HepG2 (cell line): ENCODE data around the gene HOXC11. TPM values are rescaled to one million over a fixed set of nuclear protein-coding genes. Genes with fewer than 3 reads are reported as not detected.

Source experiments
- BRF2 ChIP-seq: sonication (generic); formaldehyde crosslinking; IDR thresholded peaks from 2 replicates; pipeline ENCODE4 v1.8.1; 2022; ENCODE audit warnings: mild to moderate bottlenecking, missing genetic modification reagents
- CBX5 ChIP-seq: sonication (generic); formaldehyde crosslinking; IDR thresholded peaks from 2 replicates; pipeline ENCODE4 v1.4.0; 2020; ENCODE audit warnings: missing genetic modification reagents, borderline replicate concordance
- HHEX ChIP-seq: IDR thresholded peaks from 2 replicates; pipeline ENCODE4 v1.6.1; 2016; ENCODE audit warnings: control low read depth
- NR1H2 ChIP-seq: sonication (generic); formaldehyde crosslinking; IDR thresholded peaks from 2 replicates; pipeline ENCODE4 v1.8.1; 2022; ENCODE audit warnings: low read depth, missing genetic modification reagents, borderline replicate concordance
- NRL ChIP-seq: sonication (generic); formaldehyde crosslinking; IDR thresholded peaks from 2 replicates; pipeline ENCODE4 v1.5.0; 2020; ENCODE audit warnings: missing genetic modification reagents, mild to moderate bottlenecking, moderate library complexity, borderline replicate concordance
- POGK ChIP-seq: sonication (generic); formaldehyde crosslinking; conservative IDR thresholded peaks from 2 replicates; pipeline ENCODE4 v1.8.0; 2022; ENCODE audit warnings: mild to moderate bottlenecking, moderate library complexity, missing genetic modification reagents
- POLR2AphosphoS2 ChIP-seq: IDR thresholded peaks from 2 replicates; pipeline ENCODE4 v1.6.1; 2011; ENCODE audit warnings: low read depth, low read length, improper control_type of control experiment
- RFXAP ChIP-seq: sonication (generic); formaldehyde crosslinking; IDR thresholded peaks from 2 replicates; pipeline ENCODE4 v1.4.0; 2020; ENCODE audit warnings: missing genetic modification reagents, borderline replicate concordance
- RORA ChIP-seq: sonication (generic); formaldehyde crosslinking; IDR thresholded peaks from 2 replicates; pipeline ENCODE4 v1.5.0; 2020; ENCODE audit warnings: mild to moderate bottlenecking, missing genetic modification reagents, moderate library complexity
- SATB2 ChIP-seq: sonication (generic); formaldehyde crosslinking; IDR thresholded peaks from 2 replicates; pipeline ENCODE4 v1.5.0; 2020; ENCODE audit warnings: missing genetic modification reagents
- SMAD1 ChIP-seq: sonication (generic); formaldehyde crosslinking; IDR thresholded peaks from 2 replicates; pipeline ENCODE4 v1.4.0; 2020; ENCODE audit warnings: missing genetic modification reagents, low read depth, mild to moderate bottlenecking, borderline replicate concordance
- TARDBP ChIP-seq: sonication (generic); formaldehyde crosslinking; IDR thresholded peaks from 2 replicates; pipeline ENCODE4 v1.8.0; 2022; ENCODE audit warnings: mild to moderate bottlenecking, missing genetic modification reagents
- TCF7L2 ChIP-seq: IDR thresholded peaks from 2 replicates; pipeline ENCODE4 v1.6.1; 2011; ENCODE audit warnings: mild to moderate bottlenecking, low read depth, low read length, moderate library complexity
- TFDP1 ChIP-seq: IDR thresholded peaks from 2 replicates; pipeline ENCODE4 v1.6.1; 2016; ENCODE audit warnings: missing compliant biosample characterization, missing genetic modification reagents, borderline replicate concordance
- ZNF121 ChIP-seq: sonication (generic); formaldehyde crosslinking; IDR thresholded peaks from 2 replicates; pipeline ENCODE4 v1.5.0; 2020; ENCODE audit warnings: mild to moderate bottlenecking, missing genetic modification reagents
- ZNF501 ChIP-seq: sonication (generic); formaldehyde crosslinking; IDR thresholded peaks from 2 replicates; pipeline ENCODE4 v1.5.1; 2020; ENCODE audit warnings: mild to moderate bottlenecking, moderate library complexity, missing genetic modification reagents
- ZNF510 ChIP-seq: sonication (generic); formaldehyde crosslinking; IDR thresholded peaks from 2 replicates; pipeline ENCODE4 v1.4.0; 2020; ENCODE audit warnings: low read depth, mild to moderate bottlenecking, missing genetic modification reagents
- ZNF572 ChIP-seq: sonication (generic); formaldehyde crosslinking; IDR thresholded peaks from 2 replicates; pipeline ENCODE4 v1.5.1; 2020; ENCODE audit warnings: mild to moderate bottlenecking, missing genetic modification reagents
- ZNF644 ChIP-seq: IDR thresholded peaks from 2 replicates; pipeline ENCODE4 v1.6.1; 2016; ENCODE audit warnings: low read depth
- polyA plus RNA-seq, 8 experiments: library from polyadenylated mRNA; depleted of rRNA in 3 of 8; stranded (reverse) in 7 of 8; unstranded in 1 of 8; fragments of >200 nt; fragmentation: Illumina TruSeq in 4 of 8; extraction: Trizol in 4 of 8; gene quantifications; 2 replicates each; pipeline versions ENCODE4 v1.2.1 to v1.2.3, GENCODE V29; 2011 to 2016; ENCODE audit warnings: low read depth in 4 of 8, missing spikeins in 1 of 8, mixed read lengths in 1 of 8; ENCODE audit not compliant: insufficient read depth in 1 of 8
- total RNA-seq, 5 experiments: library from RNA; depleted of rRNA; stranded (reverse); fragments of >200 nt; fragmentation: Illumina TruSeq; extraction: Trizol; gene quantifications; 2 replicates each; pipeline ENCODE4 v1.2.3, GENCODE V29; 2016; ENCODE audit warnings: low read depth in 1 of 5
- TF ChIP-seq, protein P1 (sequence below): sonication (generic); formaldehyde crosslinking; IDR thresholded peaks from 2 replicates; pipeline ENCODE4 v1.9.0; 2021; ENCODE audit warnings: missing genetic modification reagents, mild to moderate bottlenecking, borderline replicate concordance
- TF ChIP-seq, protein P2 (sequence below): sonication (generic); formaldehyde crosslinking; IDR thresholded peaks from 2 replicates; pipeline ENCODE4 v1.4.0; 2020; ENCODE audit warnings: missing genetic modification reagents
- TF ChIP-seq, protein P3 (sequence below): sonication (generic); formaldehyde crosslinking; conservative IDR thresholded peaks from 2 replicates; pipeline ENCODE4 v1.4.0; 2020; ENCODE audit warnings: missing genetic modification reagents

The HOXC11 gene
- total and polyA plus RNA-seq, 2 of the 13 experiments (the other 11 are each of a cell fraction or from before 2014, with no cell fraction given), result not detected

DNA sequence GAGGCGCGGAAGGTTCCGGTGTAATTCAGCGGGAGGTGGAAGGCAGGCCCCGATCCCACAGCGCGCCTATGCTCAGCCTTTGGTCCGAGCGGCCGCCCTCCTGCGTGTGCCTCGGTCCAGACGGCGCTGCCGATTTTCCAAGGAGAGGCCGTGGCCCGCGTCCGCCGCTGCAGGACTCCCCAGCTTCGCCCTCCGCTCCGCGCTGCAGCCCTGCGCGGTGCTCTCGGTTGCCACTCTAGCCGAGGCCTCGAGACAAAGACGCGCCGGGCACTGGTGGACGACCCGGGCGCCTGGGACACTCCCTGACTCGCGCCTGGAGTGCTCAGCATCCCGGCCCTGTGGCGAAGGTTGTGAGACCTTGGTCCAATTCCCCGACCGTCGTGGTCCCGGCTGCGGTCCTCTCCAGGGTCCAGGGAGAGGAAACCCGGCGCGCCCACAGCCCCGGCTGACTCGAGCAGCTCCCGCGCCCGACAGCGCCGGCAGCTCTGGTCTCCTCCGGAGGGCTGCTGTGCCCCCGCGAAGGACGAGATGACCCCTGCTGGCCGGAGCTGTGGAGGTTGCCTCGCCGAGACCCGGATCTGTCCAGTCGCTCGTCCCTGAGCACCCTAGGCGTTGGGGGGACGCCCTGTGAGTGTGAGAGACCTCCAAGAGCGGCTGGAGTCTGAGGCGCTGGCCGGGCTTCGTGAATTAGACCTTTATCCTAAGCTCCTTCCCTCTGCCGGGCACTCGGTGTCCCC, 11.7 kb upstream of the HOXC11 start (continued):
- TF ChIP-seq TFDP1 (CRISPR knock-in tag) (no peak), RORA (no peak), TCF7L2 (no peak), POGK (CRISPR knock-in tag) (no peak), RFXAP (CRISPR knock-in tag) (no peak), NR1H2 (CRISPR knock-in tag) (no peak), CBX5 (CRISPR knock-in tag) (no peak), POLR2AphosphoS2 (no peak), SMAD1 (no peak), HHEX (CRISPR knock-in tag) (no peak), SATB2 (CRISPR knock-in tag) (no peak), TARDBP (CRISPR knock-in tag) (no peak), NRL (CRISPR knock-in tag) (no peak), ZNF501 (peak; percentile 47; the same call in 1 of the 2 replicates), ZNF510 (CRISPR knock-in tag) (no peak), BRF2 (CRISPR knock-in tag) (no peak), ZNF121 (CRISPR knock-in tag) (no peak), ZNF644 (CRISPR knock-in tag) (no peak), ZNF572 (CRISPR knock-in tag) (no peak)
- TF ChIP-seq, protein P1, sequence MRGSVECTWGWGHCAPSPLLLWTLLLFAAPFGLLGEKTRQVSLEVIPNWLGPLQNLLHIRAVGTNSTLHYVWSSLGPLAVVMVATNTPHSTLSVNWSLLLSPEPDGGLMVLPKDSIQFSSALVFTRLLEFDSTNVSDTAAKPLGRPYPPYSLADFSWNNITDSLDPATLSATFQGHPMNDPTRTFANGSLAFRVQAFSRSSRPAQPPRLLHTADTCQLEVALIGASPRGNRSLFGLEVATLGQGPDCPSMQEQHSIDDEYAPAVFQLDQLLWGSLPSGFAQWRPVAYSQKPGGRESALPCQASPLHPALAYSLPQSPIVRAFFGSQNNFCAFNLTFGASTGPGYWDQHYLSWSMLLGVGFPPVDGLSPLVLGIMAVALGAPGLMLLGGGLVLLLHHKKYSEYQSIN (CRISPR knock-in tag), result no peak
- TF ChIP-seq, protein P2, sequence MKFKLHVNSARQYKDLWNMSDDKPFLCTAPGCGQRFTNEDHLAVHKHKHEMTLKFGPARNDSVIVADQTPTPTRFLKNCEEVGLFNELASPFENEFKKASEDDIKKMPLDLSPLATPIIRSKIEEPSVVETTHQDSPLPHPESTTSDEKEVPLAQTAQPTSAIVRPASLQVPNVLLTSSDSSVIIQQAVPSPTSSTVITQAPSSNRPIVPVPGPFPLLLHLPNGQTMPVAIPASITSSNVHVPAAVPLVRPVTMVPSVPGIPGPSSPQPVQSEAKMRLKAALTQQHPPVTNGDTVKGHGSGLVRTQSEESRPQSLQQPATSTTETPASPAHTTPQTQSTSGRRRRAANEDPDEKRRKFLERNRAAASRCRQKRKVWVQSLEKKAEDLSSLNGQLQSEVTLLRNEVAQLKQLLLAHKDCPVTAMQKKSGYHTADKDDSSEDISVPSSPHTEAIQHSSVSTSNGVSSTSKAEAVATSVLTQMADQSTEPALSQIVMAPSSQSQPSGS, result no peak
- TF ChIP-seq, protein P3, sequence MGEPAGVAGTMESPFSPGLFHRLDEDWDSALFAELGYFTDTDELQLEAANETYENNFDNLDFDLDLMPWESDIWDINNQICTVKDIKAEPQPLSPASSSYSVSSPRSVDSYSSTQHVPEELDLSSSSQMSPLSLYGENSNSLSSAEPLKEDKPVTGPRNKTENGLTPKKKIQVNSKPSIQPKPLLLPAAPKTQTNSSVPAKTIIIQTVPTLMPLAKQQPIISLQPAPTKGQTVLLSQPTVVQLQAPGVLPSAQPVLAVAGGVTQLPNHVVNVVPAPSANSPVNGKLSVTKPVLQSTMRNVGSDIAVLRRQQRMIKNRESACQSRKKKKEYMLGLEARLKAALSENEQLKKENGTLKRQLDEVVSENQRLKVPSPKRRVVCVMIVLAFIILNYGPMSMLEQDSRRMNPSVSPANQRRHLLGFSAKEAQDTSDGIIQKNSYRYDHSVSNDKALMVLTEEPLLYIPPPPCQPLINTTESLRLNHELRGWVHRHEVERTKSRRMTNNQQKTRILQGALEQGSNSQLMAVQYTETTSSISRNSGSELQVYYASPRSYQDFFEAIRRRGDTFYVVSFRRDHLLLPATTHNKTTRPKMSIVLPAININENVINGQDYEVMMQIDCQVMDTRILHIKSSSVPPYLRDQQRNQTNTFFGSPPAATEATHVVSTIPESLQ (CRISPR knock-in tag), result no peak
